HG02943 (cell line): ENCODE measurements around the gene CHRNB1.

Source experiments
- ATAC-seq: cut with Tn5 transposase; IDR thresholded peaks from one replicate; pipeline ENCODE4 v1.9.1; 2021; ENCODE audit warnings: mild to moderate bottlenecking, low read depth, moderate library complexity; ENCODE audit not compliant: unreplicated experiment

The CHRNB1 gene

DNA sequence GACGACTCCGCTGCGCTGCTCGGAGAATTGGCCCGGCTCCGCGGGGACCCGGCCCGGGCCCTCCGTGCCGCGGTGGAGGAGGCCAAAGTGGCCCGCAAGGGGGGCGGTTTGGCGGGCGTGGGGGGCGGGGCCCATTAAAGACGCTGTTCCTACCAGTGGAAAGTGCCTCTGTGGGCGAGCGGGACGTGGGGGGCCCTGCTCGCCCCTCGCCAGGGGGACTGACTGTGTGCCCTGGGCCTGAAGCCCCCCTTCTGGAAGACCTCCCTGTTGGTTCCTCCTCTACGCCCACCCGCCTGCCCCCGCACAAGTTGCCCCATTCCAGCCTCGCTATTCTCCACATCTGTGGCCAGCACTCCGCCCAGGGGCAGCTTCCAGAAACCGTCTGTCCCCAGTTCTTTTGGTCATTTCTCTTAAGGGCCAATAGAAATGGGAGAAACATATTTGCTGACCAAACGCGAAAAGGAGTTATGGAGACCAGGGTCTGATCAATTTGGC is 7.4 kb upstream of the CHRNB1 start:
- ATAC-seq = no peak

DNA sequence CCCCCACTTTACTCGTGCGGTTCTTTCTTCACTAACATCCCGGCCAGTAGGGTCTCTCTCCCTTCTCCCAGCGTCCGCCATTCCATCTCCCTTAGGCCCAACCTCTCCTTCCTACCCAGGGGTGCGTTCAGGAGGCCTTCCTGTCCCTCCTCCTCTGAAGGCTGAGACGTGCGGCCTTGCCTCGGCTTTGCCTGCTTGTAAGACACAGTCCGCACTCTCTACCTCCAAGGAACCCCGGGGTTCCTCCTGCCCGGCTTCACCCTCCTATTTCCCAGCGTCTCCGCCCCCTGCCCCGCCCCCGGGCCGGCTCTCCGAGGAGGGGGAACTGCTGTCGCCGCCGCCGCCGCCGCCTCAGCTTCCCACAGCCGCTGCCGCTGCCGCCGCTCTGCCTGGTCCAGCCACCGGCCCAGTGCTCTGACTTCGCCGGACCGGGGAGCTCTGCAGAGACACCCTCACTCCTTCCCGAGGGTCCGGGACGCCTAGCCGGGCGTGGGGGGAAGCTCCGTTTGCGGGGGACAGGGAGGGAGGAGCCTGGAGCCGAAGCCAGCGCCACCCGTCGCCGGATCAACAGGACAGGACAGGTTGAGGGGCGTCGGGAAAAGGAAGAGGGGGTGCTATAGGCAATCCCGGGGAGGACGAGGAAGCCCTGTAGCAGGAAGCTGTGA is 6.8 kb upstream of the CHRNB1 start:
- no peak for ATAC-seq

DNA sequence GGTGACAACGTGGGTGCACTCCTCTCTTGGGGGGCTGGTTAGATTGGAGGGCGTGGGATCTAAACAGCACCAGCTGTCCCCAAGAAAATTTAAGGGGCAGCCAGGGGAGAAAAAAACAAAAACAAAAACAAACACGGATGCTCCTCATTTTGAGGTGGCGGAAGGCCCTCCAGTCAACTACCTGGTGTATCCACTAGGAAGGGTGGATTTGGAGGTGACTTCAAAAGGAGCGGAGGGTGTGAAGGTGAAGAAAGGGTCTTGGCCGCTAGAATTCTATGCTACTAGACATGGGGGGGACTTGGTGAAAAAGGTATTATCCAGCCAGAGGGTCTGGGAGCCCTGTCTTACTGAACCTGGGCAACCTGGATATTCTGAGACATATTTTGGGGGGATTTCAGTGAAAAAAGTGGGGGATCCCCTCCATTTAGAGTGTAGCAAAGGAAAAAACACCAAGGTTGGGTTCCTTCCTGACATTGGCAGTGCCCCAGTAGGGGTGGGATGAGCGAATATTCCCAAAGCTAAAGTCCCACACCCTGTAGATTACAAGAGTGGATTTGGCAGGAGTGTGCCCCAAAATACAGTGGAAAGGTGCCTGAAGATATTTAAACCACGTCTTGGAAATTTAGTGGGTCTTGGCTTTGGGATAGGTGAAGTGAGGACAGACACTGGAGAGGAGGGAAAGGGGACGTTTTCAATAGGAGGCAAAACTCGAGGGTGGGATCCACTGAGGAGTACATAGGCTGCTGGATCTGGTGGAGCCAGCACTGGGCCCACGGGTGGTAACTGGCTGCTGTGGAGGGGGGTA is 6.0 kb upstream of the CHRNB1 start:
- no peak for ATAC-seq

DNA sequence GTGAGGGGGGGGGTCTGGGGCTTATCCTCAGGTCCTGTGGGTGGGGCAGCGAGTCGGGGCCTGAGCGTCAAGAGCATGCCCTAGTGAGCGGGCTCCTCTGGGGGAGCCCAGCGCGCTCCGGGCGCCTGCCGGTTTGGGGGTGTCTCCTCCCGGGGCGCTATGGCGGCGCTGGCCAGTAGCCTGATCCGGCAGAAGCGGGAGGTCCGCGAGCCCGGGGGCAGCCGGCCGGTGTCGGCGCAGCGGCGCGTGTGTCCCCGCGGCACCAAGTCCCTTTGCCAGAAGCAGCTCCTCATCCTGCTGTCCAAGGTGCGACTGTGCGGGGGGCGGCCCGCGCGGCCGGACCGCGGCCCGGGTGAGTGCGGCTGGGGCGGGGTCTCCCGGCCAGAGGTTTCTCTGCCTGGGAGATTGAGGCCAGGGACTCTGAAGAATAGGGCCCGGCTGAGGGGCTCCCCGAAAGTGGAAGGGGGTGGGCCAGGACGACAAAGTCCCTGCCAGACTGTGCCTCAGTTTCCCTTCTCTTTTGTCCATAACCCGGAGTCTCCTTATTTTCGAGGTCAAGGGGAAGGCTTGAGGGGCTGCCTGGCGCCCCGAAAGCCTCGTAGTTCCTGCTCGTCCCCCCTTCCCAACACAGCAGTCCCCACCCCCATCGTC is 5.3 kb upstream of the CHRNB1 start, which contains the start of gene FGF11:
FGF11 (plus strand) TSS at position 51 of the 651 bp plus-strand sequence; CDS start at position 160, 109 bp downstream.
- ATAC-seq = no peak

DNA sequence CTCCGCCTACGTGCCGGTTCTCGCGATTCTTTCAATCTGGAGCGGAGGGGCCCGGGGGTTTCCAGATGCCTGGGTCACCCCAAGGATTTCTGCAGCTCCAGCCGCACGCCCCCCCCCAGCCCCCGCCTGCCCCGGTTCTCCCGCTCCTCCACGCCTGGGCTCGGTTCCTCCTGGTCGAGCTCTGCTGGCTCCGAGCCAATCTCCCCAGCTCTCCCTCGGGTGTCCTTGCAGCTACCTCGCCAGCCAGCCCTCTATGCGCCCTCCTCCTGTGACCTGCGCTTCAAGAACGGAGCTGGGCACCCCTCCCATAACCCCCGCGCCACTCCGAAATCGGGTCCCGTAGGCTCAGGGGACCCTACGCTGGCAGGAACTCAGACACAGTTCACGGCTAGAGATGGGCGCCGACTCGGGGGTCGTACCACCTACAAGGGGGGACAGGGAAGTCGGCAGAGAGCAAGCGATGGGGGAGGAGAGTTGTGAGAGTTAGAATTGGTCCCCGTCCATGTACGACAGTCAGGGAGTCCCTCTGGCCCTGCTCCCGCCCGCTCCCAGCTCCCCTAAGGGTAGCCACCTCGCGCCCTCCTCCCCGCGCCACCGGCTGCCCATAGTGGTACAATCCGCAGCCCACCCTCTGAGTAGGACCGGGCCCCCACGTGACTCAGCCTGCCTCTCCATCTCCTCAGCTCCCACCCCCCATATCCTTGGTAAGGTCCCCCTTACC is 4.6 kb upstream of the CHRNB1 start:
- no peak for ATAC-seq

DNA sequence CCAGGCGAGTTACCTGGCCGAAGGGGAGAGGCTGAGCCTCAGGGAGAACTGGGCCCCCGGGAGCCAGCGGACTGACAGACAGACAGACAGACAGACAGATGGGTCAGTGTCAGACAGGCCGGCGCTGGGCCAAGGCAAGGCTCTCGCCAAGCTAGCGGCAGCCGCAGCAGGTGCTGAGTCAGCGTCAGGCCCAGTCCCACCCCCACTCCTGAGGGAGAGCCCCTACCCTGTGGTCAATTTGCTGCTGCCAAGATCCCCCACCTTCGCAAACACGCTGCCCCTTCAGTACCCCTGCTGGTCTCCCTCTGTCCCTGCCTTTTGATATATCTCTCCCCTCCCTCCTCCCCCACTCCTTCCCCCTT is 4.0 kb upstream of the CHRNB1 start:
- ATAC-seq = no peak

DNA sequence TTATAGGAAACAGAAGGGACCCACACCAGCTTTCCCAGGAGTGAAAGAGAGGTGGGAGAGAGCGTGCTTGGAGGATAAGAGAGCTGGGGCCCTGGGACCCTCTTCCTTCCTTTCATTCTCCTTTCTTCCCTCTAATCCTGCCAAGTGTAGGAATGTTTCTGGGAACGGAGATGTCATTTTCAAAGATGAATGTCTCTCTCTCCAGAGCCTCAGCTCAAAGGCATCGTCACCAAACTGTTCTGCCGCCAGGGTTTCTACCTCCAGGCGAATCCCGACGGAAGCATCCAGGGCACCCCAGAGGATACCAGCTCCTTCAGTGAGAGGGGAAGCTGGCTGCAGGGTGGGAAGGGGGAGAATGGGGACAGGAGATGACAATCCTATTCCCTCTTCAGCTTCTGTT is 3.6 kb upstream of the CHRNB1 start:
- ATAC-seq = no peak

DNA sequence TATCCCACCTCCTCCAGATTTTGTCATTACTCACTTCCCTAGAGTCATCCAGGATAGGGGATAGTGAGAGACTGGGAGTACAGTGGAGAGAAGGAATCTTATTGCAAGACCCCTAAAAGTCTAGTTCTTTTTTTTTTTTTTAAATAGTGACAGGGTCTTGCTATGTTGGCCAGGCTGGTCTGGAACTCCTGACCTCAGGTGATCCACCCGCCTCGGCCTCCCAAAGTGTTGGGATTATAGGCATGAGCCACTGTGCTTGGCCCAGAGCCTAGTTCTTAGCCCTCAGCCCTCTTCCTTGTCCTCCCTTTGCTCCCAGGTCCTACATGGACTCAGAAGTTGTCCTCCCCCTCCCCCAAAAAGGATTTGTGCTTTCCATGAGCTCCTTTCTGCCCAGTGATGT is 2.7 kb upstream of the CHRNB1 start:
- no peak for ATAC-seq

DNA sequence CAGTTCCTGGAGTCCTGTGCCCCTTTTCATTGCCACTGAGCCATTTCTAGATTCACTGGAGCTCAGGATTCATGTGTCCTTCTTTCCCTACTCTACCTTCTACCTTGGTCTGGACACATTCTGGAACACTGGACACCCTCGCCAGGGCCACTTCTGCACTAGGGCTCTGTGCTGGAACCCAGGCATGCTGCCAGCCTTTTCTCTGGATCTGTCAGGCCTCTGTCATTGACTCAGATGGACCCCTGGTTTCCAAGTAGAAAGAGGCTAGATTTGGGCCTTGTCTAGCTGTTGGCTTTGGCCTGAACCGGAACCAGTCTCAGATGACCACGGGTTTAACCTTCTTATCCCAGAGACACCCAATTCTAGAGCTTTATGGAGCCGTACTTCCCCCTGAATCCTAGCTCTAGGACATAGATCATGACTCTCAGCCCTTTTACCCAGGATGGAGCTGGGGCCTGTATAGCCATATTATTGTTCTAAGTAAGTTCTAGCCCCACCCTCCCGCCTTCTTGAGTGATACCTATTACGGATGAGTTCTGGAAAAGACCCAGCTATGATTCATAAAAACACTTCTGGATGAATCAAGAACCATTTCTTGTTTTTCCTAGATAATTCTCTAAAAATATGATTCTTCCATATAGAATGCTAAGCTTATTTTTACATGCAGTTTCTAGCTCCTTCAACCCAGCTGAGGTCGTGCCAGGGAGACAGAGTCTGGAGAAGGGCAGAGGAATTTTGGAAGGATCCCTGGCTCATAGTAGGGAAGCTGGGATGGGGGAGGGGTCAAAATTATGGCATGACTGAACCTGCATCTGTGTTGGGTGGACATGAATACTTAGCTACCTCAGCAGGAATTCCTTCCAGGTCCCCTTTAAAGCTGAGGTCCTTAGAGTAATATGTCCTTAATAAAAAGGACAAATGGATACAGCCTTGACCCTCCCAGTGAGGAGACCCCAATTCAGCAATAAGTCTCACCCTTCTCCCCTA is 1.1 kb upstream of the CHRNB1 start:
- ATAC-seq = no peak

DNA sequence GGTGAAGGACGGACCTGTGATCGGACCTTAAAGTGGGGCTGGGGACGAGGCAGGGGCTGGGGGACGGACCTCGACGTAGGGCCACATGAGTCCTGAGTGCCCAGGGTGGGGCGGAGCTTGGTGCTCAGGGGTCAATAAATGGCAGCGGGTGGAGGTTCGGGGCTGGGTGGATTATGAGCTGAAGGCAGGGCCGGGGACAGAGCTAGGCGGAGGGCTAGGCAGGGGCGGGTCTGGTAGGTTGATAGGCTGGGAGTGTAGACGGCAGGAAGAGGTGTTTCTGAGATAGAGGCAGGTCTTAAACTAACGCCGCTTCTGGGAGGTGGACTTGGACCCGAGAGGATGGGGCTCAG is 733 bp downstream of the CHRNB1 start:
- ATAC-seq = no peak

DNA sequence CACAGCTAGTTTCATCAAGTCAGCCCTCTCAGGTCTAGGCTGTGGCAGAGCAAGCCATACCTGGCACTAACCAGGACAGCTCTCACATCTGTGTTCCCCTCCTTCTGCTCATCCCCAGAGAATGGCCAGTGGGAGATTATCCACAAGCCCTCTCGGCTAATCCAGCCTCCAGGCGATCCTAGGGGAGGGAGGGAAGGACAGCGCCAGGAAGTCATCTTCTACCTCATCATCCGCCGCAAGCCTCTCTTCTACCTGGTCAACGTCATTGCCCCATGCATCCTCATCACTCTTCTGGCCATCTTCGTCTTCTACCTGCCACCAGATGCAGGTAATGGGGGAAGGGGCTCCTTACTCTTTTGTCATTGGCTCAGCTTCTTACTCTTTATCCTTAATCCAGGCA is 3.6 kb downstream of the CHRNB1 start:
- no peak for ATAC-seq

DNA sequence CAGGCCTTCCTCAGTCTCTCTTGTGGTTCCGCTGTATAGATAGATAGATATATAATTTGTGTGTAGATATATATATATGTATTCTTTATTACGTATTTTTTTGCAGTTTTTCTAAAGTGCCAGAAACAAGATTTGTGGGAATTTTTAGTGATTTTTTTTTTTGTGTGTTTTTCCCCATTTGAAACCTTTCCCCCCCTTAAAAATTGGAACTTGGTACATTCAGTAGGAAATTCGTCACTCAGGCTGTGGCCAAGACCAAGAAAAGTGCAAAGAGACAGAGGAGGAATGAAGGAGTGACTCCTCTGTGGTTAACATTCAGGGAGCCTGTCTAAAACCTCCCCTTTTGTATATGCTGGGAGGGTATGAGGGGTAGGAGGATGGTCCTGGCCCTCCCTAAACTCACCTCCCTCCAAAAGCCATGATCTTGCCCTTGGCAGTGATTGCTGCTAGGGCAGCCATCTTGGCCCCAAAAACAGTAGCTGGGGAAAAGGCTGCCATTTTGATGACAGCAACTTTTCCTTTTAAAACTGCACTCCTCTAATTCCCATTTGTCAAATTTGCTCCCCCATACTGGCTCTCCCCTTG is 15.2 kb downstream of the CHRNB1 start:
- no peak for ATAC-seq

DNA sequence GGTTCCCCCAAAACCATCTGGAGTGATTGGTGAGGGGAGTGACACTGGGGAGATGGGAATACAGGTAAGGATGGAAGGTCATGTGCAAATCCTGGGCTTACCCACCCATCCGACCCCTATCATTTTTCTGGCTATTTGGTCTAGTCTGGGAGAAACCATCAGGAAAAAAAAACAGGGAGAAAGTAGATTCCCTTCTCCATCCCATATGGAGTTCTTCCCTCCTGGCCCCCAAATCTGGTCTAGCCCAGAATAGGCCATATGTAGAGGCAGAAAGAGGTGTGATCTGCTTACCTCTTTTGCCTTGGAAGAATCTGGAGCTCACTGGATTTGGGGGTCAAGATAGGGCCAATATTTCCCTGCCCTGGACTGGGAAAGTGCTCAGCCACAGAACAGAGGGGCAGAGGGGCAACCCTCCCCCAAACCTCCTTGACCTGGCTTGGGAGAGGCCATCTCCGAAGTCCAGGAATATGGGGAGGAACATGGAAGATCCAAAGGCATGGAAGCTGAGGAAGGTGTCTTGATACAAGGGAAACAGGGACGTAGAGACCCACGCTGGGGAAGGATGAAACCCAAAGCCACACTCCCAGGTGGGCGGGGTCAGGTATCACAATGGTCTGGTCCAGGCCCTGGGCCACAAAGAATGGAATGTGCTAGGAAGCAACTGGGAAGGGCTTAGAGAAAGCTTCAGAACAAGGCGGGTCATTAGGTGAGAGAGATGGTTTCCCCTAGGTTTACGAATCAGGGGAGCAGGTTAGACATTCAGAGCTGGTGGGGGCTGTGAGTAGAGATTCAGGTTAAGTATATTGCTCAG is 16.2 kb downstream of the CHRNB1 start:
- no peak for ATAC-seq

DNA sequence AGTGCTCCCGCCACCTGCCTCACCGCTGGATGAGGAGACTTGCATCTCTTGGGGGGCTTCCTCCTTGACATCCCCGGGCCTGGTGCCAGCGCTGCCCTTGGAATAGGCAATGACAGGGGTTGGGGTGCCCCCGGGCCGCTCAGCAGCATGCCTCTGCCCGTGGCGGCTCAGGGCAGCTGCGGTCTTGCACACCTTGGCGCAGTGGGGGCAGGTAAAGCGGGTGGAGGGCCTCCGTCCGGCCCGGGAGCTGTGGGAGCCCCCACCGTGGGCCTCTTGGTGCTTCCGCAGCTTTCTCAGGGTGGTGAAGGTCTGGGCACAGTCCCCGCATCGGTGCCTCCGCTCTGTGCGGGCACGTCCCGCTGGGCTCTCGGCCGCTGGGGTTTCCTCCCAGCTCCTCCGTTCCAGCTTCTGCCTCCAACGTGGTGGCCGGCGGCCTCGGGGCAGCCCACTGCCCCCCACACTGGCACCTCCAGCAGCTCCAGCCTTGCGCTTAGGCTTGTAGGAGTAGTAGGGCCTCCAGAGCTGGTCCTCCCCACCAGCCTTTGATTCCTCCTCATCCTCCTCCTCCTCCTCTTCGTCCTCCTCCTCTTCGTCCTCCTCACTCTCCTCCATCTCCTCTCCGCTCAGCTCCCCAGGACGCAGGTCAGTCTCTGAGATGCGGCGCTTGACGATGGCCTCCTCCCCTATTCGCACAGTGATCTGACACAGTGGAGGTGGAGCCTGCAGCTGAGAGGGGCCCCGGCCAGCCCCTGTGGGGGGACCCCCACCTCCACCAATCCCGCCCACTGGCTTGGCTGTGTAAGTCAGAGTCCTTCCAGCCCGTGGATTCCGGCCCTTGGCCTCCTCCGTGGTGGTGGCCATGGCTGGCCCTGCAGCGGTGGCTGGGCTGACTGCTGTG is 17.9 kb downstream of the CHRNB1 start:
- ATAC-seq = no peak

DNA sequence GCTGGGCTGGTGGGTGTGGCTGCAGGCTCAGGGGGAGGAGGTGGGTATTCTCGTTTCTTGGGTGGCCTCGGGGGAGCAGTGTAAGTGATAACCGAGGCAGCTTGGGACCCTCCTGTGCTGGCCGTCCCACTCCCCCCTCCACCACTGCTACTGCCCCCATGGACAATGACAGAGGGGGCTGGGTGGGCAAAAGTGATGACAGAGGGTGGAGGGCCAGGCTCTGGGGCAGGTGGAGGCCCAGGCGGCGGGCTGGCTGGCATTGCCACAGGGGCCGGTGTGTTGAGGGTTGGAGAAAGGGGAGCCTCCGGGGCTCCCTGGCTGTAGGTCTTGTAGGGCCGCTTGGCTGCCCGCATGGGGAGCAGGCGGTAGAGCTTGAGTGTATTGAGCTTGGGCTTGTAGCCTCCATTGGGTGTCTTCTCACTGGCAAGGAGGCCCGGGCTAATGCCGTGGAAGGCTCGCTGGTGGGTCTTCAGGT is 18.5 kb downstream of the CHRNB1 start:
- no peak for ATAC-seq

DNA sequence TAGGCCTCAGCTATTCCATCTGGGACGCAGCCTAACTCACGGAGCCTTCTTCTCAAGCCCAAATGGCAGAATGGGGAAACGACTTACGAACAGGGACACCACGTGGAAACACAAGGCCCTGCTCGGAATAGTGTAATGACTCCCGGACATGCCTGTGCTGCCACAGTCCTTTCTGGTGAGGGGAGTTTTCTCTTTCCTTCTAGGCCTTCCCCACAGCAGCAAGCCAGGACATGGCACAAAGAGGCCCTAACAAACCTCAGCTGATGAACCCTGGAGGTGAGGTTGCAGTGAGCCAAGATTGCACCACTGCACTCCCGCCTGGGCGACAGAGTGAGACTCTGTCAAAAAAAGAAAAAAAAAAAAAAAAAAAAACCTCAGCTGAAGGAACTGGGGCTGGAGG is 19.2 kb downstream of the CHRNB1 start:
- no peak for ATAC-seq

DNA sequence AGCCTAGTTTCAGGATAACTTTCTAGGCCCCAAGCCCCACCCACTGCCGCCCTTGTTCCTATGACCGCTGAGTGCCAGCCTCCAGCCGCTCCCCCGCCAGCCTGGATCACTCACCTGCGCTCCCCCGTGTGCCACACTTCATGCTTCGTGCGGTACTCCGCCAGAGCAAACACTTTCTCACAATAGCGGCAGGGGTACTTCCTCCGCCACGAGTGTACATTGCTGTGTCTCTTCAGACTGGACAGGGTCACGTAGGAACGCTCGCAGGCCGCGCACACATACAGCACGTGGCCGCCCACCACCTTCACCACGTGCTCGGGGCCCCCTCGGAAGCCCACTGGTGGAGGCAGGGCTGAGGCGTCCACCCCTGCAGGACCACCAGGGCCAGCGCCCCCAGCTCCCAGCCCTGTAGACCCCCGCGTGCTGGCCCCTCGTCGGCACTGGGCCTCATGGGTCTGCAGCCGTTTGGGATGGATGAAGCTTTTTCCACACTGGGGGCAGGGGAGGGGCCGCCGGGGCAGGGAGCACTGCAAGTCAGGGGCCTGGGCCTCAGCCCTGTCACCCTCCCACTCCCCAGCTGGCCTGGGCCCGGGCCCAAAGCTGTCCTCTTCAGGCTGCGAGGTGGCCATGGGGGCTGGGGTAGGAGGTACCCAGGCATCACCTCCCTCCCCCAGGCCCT is 20.9 kb downstream of the CHRNB1 start:
- no peak for ATAC-seq
